Measurements from ENCODE around the gene ADAP1.
A peak's percentile ranks its signal among the peaks of the same experiment; 100 is the strongest.
"Not testable (repeated sequence)": the region's sequence is repeated elsewhere in the genome, so short reads cannot be mapped to it uniquely, and the experiment has no call there.

The ADAP1 gene

GRCh38 chr7:874031-874749 is 80.3 kb downstream of the ADAP1 start:
- no peak overlapping the region for H3K27ac ChIP-seq (ENCODE audit: insufficient read depth in 1 of 2, low read depth in 1 of 2, low read length in 2 of 2, poor library complexity in 1 of 2, severe bottlenecking in 2 of 2)

GRCh38 chr7:873367-874002 is 81.0 kb downstream of the ADAP1 start:
- POLR2A ChIA-PET = interaction anchor here (0.6 kb wide), 1 partner anchor 63 kb away, joined by 3 read pairs; no protein-coding TSS in a partner anchor
- peak overlapping the region in 1 of 2 experiments; percentile 60 for H3K27ac ChIP-seq (ENCODE audit: insufficient read depth in 1 of 2, low read depth in 1 of 2, low read length in 2 of 2, poor library complexity in 1 of 2, severe bottlenecking in 2 of 2)

More at GRCh38 chr7:874031-874749, 80.3 kb downstream of the ADAP1 start:
- DNase-seq = no peak
- H3K4me1 ChIP-seq (ENCODE audit: control extremely low read depth in 1 of 4, control insufficient read depth in 4 of 4, insufficient read depth in 4 of 4, low read length in 3 of 4) = peaks cover 2 to 31% (median 20%) of the 10 kb centered on the region in 4 experiments
- peaks cover 3 to 30% (median 11%) of the 10 kb centered on the region in 4 experiments for H3K36me3 ChIP-seq (ENCODE audit: control insufficient read depth in 4 of 4, insufficient read depth in 4 of 4, low read length in 3 of 4)
- ChIA-PET CTCF (interaction anchor here (1.0 to 2.1 kb wide), 16 partner anchors 23 to 153 kb away, joined by 3 to 15 read pairs (median 6); no protein-coding TSS in a partner anchor), POLR2A (interaction anchor here (0.6 kb wide), 1 partner anchor 63 kb away, joined by 3 read pairs; no protein-coding TSS in a partner anchor)
- no peaks in the 10 kb centered on the region for H3K27me3 ChIP-seq (replicated peaks in 2 of 5; ENCODE audit: control insufficient read depth in 4 of 5, insufficient read depth in 5 of 5, low read length in 4 of 5)
- WGBS (ENCODE audit: insufficient coverage) = 95% methylated on average over 3 of the region's 9 CpGs
- H3K9me3 ChIP-seq (ENCODE audit: control extremely low read depth in 1 of 5, control insufficient read depth in 4 of 5, insufficient read depth in 2 of 5, low read depth in 1 of 5, low read length in 4 of 5) = no peaks in the 10 kb centered on the region
- H3K4me3 ChIP-seq (ENCODE audit: control insufficient read depth in 1 of 7, extremely low read depth in 1 of 7, insufficient read depth in 4 of 7, low read depth in 2 of 7, low read length in 6 of 7) = no peak overlapping the region

GRCh38 chr7:872685-873084 is 81.8 kb downstream of the ADAP1 start:
- POLR2A ChIA-PET; H3K9me3 ChIP-seq (ENCODE audit: control extremely low read depth in 1 of 5, control insufficient read depth in 4 of 5, insufficient read depth in 2 of 5, low read depth in 1 of 5, low read length in 4 of 5); H3K4me3 ChIP-seq (ENCODE audit: control insufficient read depth in 1 of 7, extremely low read depth in 1 of 7, insufficient read depth in 4 of 7, low read depth in 2 of 7, low read length in 6 of 7); H3K27ac ChIP-seq (ENCODE audit: insufficient read depth in 1 of 2, low read depth in 1 of 2, low read length in 2 of 2, poor library complexity in 1 of 2, severe bottlenecking in 2 of 2); DNase-seq; H3K27me3 ChIP-seq (replicated peaks in 2 of 5; ENCODE audit: control insufficient read depth in 4 of 5, insufficient read depth in 5 of 5, low read length in 4 of 5): not testable (repeated sequence)
- 98% methylated on average over 18 of the region's 19 CpGs for WGBS (ENCODE audit: insufficient coverage)
- Histone ChIP-seq H3K36me3 (ENCODE audit: control insufficient read depth in 4 of 4, insufficient read depth in 4 of 4, low read length in 3 of 4) (peaks cover 3 to 33% (median 15%) of the 10 kb centered on the region in 4 experiments), H3K4me1 (ENCODE audit: control extremely low read depth in 1 of 4, control insufficient read depth in 4 of 4, insufficient read depth in 4 of 4, low read length in 3 of 4) (peaks cover 0 to 18% (median 12%) of the 10 kb centered on the region in 4 experiments)
- CTCF ChIA-PET = interaction anchor here (0.6 to 2.1 kb wide), 21 partner anchors 10 to 135 kb away, joined by 3 to 15 read pairs (median 4); partner anchors contain the start of gene SUN1

More at GRCh38 chr7:873367-874002, 81.0 kb downstream of the ADAP1 start:
- 31% methylated on average over 17 of the region's 18 CpGs for WGBS (ENCODE audit: insufficient coverage)
- CTCF ChIA-PET = interaction anchor here (0.7 to 2.1 kb wide), 19 partner anchors 16 to 153 kb away, joined by 3 to 15 read pairs (median 4); partner anchors contain the start of gene SUN1
- Histone ChIP-seq H3K27me3 (replicated peaks in 2 of 5; ENCODE audit: control insufficient read depth in 4 of 5, insufficient read depth in 5 of 5, low read length in 4 of 5) (no peaks in the 10 kb centered on the region), H3K4me3 (ENCODE audit: control insufficient read depth in 1 of 7, extremely low read depth in 1 of 7, insufficient read depth in 4 of 7, low read depth in 2 of 7, low read length in 6 of 7) (no peak overlapping the region), H3K36me3 (ENCODE audit: control insufficient read depth in 4 of 4, insufficient read depth in 4 of 4, low read length in 3 of 4) (peaks cover 3 to 27% (median 11%) of the 10 kb centered on the region in 4 experiments), H3K9me3 (ENCODE audit: control extremely low read depth in 1 of 5, control insufficient read depth in 4 of 5, insufficient read depth in 2 of 5, low read depth in 1 of 5, low read length in 4 of 5) (no peaks in the 10 kb centered on the region), H3K4me1 (ENCODE audit: control extremely low read depth in 1 of 4, control insufficient read depth in 4 of 4, insufficient read depth in 4 of 4, low read length in 3 of 4) (peaks cover 2 to 25% (median 19%) of the 10 kb centered on the region in 4 experiments)
- DNase-seq = peak; percentile 80 to 83 (median 81)

- Histone ChIP-seq H3K4me1 (ENCODE audit: control extremely low read depth in 1 of 4, control insufficient read depth in 4 of 4, insufficient read depth in 4 of 4, low read length in 3 of 4) (peaks cover 0 to 17% (median 12%) of the 10 kb centered on the region in 4 experiments), H3K9me3 (ENCODE audit: control extremely low read depth in 1 of 5, control insufficient read depth in 4 of 5, insufficient read depth in 2 of 5, low read depth in 1 of 5, low read length in 4 of 5) (no peaks in the 10 kb centered on the region), H3K36me3 (ENCODE audit: control insufficient read depth in 4 of 4, insufficient read depth in 4 of 4, low read length in 3 of 4) (peaks cover 3 to 39% (median 22%) of the 10 kb centered on the region in 4 experiments), H3K27ac (ENCODE audit: insufficient read depth in 1 of 2, low read depth in 1 of 2, low read length in 2 of 2, poor library complexity in 1 of 2, severe bottlenecking in 2 of 2) (no peak overlapping the region), H3K27me3 (replicated peaks in 2 of 5; ENCODE audit: control insufficient read depth in 4 of 5, insufficient read depth in 5 of 5, low read length in 4 of 5) (no peaks in the 10 kb centered on the region), H3K4me3 (ENCODE audit: control insufficient read depth in 1 of 7, extremely low read depth in 1 of 7, insufficient read depth in 4 of 7, low read depth in 2 of 7, low read length in 6 of 7) (no peak overlapping the region)
- WGBS (ENCODE audit: insufficient coverage) = 95% methylated on average over 11 of the region's 14 CpGs
- no peak for DNase-seq
- CTCF ChIA-PET = interaction anchor here (0.9 to 2.1 kb wide), 14 partner anchors 12 to 134 kb away, joined by 3 to 12 read pairs (median 4); no protein-coding TSS in a partner anchor
- POLR2A ChIA-PET = no interaction called here
Observed at GRCh38 chr7:871900-872537, 82.5 kb downstream of the ADAP1 start.

- peaks cover 5 to 50% (median 35%) of the 10 kb centered on the region in 4 experiments for H3K36me3 ChIP-seq (ENCODE audit: control insufficient read depth in 4 of 4, insufficient read depth in 4 of 4, low read length in 3 of 4)
- no peak overlapping the region for H3K27ac ChIP-seq (ENCODE audit: insufficient read depth in 1 of 2, low read depth in 1 of 2, low read length in 2 of 2, poor library complexity in 1 of 2, severe bottlenecking in 2 of 2)
- ChIA-PET POLR2A (no interaction called here), CTCF (no interaction called here)
- H3K4me1 ChIP-seq (ENCODE audit: control extremely low read depth in 1 of 4, control insufficient read depth in 4 of 4, insufficient read depth in 4 of 4, low read length in 3 of 4) = peaks cover 0 to 11% (median 9%) of the 10 kb centered on the region in 4 experiments
- WGBS (ENCODE audit: insufficient coverage) = 93% methylated on average over 13 of the region's 14 CpGs
- H3K27me3 ChIP-seq (replicated peaks in 2 of 5; ENCODE audit: control insufficient read depth in 4 of 5, insufficient read depth in 5 of 5, low read length in 4 of 5) = no peaks in the 10 kb centered on the region
- DNase-seq = no peak
- no peaks in the 10 kb centered on the region for H3K9me3 ChIP-seq (ENCODE audit: control extremely low read depth in 1 of 5, control insufficient read depth in 4 of 5, insufficient read depth in 2 of 5, low read depth in 1 of 5, low read length in 4 of 5)
- H3K4me3 ChIP-seq (ENCODE audit: control insufficient read depth in 1 of 7, extremely low read depth in 1 of 7, insufficient read depth in 4 of 7, low read depth in 2 of 7, low read length in 6 of 7) = no peak overlapping the region
Observed at GRCh38 chr7:869348-869747, 85.1 kb downstream of the ADAP1 start.

GRCh38 chr7:868189-868486 is 86.3 kb downstream of the ADAP1 start:
- H3K9me3 ChIP-seq (ENCODE audit: control extremely low read depth in 1 of 5, control insufficient read depth in 4 of 5, insufficient read depth in 2 of 5, low read depth in 1 of 5, low read length in 4 of 5) = no peaks in the 10 kb centered on the region
- H3K36me3 ChIP-seq (ENCODE audit: control insufficient read depth in 4 of 4, insufficient read depth in 4 of 4, low read length in 3 of 4) = peaks cover 5 to 50% (median 31%) of the 10 kb centered on the region in 4 experiments
- CTCF ChIA-PET = interaction anchor here (1.2 kb wide), 1 partner anchor 80 kb away, joined by 3 read pairs; no protein-coding TSS in a partner anchor
- no peak overlapping the region for H3K4me3 ChIP-seq (ENCODE audit: control insufficient read depth in 1 of 7, extremely low read depth in 1 of 7, insufficient read depth in 4 of 7, low read depth in 2 of 7, low read length in 6 of 7)
- POLR2A ChIA-PET = no interaction called here
- no peak overlapping the region for H3K27ac ChIP-seq (ENCODE audit: insufficient read depth in 1 of 2, low read depth in 1 of 2, low read length in 2 of 2, poor library complexity in 1 of 2, severe bottlenecking in 2 of 2)
- H3K27me3 ChIP-seq (replicated peaks in 2 of 5; ENCODE audit: control insufficient read depth in 4 of 5, insufficient read depth in 5 of 5, low read length in 4 of 5) = no peaks in the 10 kb centered on the region
- WGBS (ENCODE audit: insufficient coverage) = 96% methylated on average over 16 of the region's 17 CpGs
- peaks cover 0 to 2% (median 2%) of the 10 kb centered on the region in 4 experiments for H3K4me1 ChIP-seq (ENCODE audit: control extremely low read depth in 1 of 4, control insufficient read depth in 4 of 4, insufficient read depth in 4 of 4, low read length in 3 of 4)
- DNase-seq = no peak

All from common myeloid progenitor, CD34-positive (primary cell).